ENCODE measurements around the gene RTN1.
A peak's percentile ranks its signal among the peaks of the same experiment; 100 is the strongest.

The RTN1 gene, protein sequence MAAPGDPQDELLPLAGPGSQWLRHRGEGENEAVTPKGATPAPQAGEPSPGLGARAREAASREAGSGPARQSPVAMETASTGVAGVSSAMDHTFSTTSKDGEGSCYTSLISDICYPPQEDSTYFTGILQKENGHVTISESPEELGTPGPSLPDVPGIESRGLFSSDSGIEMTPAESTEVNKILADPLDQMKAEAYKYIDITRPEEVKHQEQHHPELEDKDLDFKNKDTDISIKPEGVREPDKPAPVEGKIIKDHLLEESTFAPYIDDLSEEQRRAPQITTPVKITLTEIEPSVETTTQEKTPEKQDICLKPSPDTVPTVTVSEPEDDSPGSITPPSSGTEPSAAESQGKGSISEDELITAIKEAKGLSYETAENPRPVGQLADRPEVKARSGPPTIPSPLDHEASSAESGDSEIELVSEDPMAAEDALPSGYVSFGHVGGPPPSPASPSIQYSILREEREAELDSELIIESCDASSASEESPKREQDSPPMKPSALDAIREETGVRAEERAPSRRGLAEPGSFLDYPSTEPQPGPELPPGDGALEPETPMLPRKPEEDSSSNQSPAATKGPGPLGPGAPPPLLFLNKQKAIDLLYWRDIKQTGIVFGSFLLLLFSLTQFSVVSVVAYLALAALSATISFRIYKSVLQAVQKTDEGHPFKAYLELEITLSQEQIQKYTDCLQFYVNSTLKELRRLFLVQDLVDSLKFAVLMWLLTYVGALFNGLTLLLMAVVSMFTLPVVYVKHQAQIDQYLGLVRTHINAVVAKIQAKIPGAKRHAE

GRCh38 chr14:59870277-59871165 is at the start of gene RTN1:
Gene RTN1 (minus strand): TSS chr14:59870776. CDS start chr14:59870630, 146 bp downstream.
- peaks cover 17% of the 10 kb centered on the region for H3K27me3 ChIP-seq
- peak within 1 kb of the TSS; percentile 86 for H3K4me3 ChIP-seq
- H3K4me1 ChIP-seq, result peaks cover 13% of the 10 kb centered on the region
- H3K4me2 ChIP-seq, result peak within 1 kb of the TSS; percentile 98
- peak within 1 kb of the TSS; percentile 77 for H3K9ac ChIP-seq
- no peak for TF ChIP-seq Cebpa-rat (IDR thresholded peaks at IDR 0.05)
- no peaks in the 10 kb centered on the region for H3K9me3 ChIP-seq
- peak within 1 kb of the TSS; percentile 61 for H3K27ac ChIP-seq
- H4K20me1 ChIP-seq, result no peaks in the 10 kb centered on the region
- no peaks in the 10 kb centered on the region for H3K36me3 ChIP-seq

GRCh38 chr14:59920378-59920683 is 49.8 kb upstream of the RTN1 start:
- Histone ChIP-seq H3K36me3 (no peaks in the 10 kb centered on the region), H3K27me3 (peaks cover 7% of the 10 kb centered on the region; the same call in 1 of the 2 replicates), H3K27ac (no peak overlapping the region), H3K9me3 (no peaks in the 10 kb centered on the region), H3K4me2 (no peak overlapping the region), H3K9ac (no peak overlapping the region), H4K20me1 (no peaks in the 10 kb centered on the region), H3K4me3 (no peak overlapping the region), H3K4me1 (no peaks in the 10 kb centered on the region)
- no peak for TF ChIP-seq Cebpa-rat (IDR thresholded peaks at IDR 0.05)

- H3K36me3 ChIP-seq, result no peaks in the 10 kb centered on the region
- peak within 1 kb of the TSS; percentile 62 for H3K4me2 ChIP-seq
- H3K27me3 ChIP-seq, result peaks cover 7% of the 10 kb centered on the region; the same call in 1 of the 2 replicates
- no peak within 1 kb of the TSS for H3K27ac ChIP-seq
- no peak within 1 kb of the TSS for H3K9ac ChIP-seq
- H3K4me1 ChIP-seq, result no peaks in the 10 kb centered on the region
- no peaks in the 10 kb centered on the region for H4K20me1 ChIP-seq
- no peak for TF ChIP-seq Cebpa-rat (IDR thresholded peaks at IDR 0.05)
- peak within 1 kb of the TSS; percentile 61 for H3K4me3 ChIP-seq
- H3K9me3 ChIP-seq, result no peaks in the 10 kb centered on the region
Measured at GRCh38 chr14:59919570-59920377, 49.2 kb upstream of the RTN1 start, which contains the start of gene LRRC9. Gene LRRC9 (plus strand): TSS chr14:59920144.

DNA sequence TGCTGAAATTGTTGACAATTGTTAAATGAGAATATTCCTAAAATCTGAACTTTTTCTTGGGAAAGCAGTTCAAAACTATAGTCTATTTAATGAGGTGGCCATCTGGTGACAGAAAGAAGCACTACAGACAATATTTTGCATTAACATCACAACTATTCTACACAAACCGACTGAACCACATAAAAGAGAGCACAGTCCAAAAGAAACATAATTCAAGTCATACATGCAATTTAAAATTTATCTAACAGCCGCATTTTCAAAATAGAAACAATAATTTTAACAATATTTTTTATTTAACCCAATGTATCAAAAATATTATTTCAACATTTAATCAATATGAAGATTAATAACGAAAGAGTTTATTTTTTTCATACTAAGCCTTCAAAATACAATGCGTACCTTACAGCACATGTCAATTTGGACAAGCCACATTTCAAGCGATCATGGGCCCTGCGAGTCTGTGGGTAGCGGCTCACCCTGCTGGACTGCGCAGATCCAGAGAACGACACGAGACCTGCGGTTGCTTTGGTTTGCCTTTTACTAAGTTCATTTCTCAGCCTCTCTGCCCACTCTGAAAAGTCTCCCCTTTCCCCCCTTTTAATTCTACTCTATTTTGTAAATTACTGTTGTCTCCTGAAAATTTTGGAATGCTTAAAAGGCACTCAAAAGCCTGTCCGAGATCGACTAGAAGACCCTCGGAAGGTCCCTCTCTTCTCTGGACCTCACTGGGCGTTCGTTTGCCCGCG is 48.4 kb upstream of the RTN1 start:
- Histone ChIP-seq H3K27me3 (peaks cover 7% of the 10 kb centered on the region; the same call in 1 of the 2 replicates), H3K4me3 (peak overlapping the region; percentile 61), H3K9ac (no peak overlapping the region), H3K27ac (no peak overlapping the region), H3K4me2 (peak overlapping the region; percentile 62), H4K20me1 (no peaks in the 10 kb centered on the region), H3K4me1 (no peaks in the 10 kb centered on the region), H3K9me3 (no peaks in the 10 kb centered on the region), H3K36me3 (no peaks in the 10 kb centered on the region)
- no peak for TF ChIP-seq Cebpa-rat (IDR thresholded peaks at IDR 0.05)

- Histone ChIP-seq H3K36me3 (no peaks in the 10 kb centered on the region), H3K9me3 (no peaks in the 10 kb centered on the region), H3K27me3 (no peaks in the 10 kb centered on the region), H3K4me3 (no peak overlapping the region), H3K4me1 (no peaks in the 10 kb centered on the region), H3K27ac (no peak overlapping the region), H4K20me1 (no peaks in the 10 kb centered on the region), H3K4me2 (no peak overlapping the region), H3K9ac (no peak overlapping the region)
- no peak for TF ChIP-seq Cebpa-rat (IDR thresholded peaks at IDR 0.05)
Measured at GRCh38 chr14:59913187-59913586, 42.6 kb upstream of the RTN1 start.

DNA sequence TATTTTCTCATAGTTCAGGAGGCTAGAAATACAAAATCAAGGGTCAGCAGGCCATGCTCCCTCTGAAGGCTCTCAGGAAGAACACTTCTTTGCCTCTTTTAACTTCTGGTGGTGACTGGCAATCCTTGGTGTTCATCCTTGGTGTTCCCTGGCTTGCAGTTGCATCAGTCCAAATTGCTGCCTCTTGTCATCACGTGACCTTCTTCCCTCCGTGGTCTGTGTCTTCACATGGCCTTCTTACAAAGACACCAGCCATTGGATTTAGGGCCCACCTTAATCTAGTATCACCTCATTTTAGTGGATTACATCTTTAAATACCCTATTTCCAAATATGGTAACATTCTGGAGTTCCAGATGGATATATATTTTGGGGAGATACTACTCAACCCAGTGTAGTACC is 41.9 kb upstream of the RTN1 start:
- H3K27ac ChIP-seq, result no peak overlapping the region
- H3K4me3 ChIP-seq, result no peak overlapping the region
- no peak overlapping the region for H3K9ac ChIP-seq
- H3K4me1 ChIP-seq, result no peaks in the 10 kb centered on the region
- H3K36me3 ChIP-seq, result no peaks in the 10 kb centered on the region
- no peaks in the 10 kb centered on the region for H3K9me3 ChIP-seq
- no peak overlapping the region for H3K4me2 ChIP-seq
- no peak for TF ChIP-seq Cebpa-rat (IDR thresholded peaks at IDR 0.05)
- H3K27me3 ChIP-seq, result no peaks in the 10 kb centered on the region
- H4K20me1 ChIP-seq, result no peaks in the 10 kb centered on the region

GRCh38 chr14:59905188-59905587 is 34.6 kb upstream of the RTN1 start:
- Histone ChIP-seq H3K36me3 (no peaks in the 10 kb centered on the region), H3K27me3 (no peaks in the 10 kb centered on the region), H3K9ac (no peak overlapping the region), H3K4me3 (no peak overlapping the region), H3K9me3 (peaks cover 2% of the 10 kb centered on the region; the same call in 1 of the 2 replicates), H3K4me2 (no peak overlapping the region), H3K4me1 (no peaks in the 10 kb centered on the region), H4K20me1 (no peaks in the 10 kb centered on the region), H3K27ac (no peak overlapping the region)
- no peak for TF ChIP-seq Cebpa-rat (IDR thresholded peaks at IDR 0.05)

DNA sequence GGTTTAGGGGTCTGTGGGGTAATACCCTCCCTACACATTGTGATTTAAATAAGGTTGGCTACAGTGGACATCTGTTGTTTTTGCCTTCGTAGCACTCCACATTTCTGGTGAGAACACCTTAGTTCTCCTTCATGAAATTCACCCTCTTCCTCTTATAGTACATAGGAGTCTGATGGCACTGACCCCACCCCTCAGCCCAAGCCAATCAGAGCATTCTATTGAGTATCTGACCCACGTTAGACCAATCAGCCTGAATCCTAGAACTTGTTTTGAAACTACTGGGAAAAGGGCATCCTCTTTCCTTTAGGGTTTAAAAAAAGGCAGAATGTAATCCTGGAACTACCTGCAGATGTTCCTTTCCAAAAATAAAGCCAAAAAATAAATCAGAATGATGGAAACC is 33.6 kb upstream of the RTN1 start:
- no peaks in the 10 kb centered on the region for H3K4me1 ChIP-seq
- H4K20me1 ChIP-seq, result no peaks in the 10 kb centered on the region
- H3K4me2 ChIP-seq, result no peak overlapping the region
- H3K4me3 ChIP-seq, result no peak overlapping the region
- H3K9ac ChIP-seq, result no peak overlapping the region
- no peaks in the 10 kb centered on the region for H3K27me3 ChIP-seq
- no peak for TF ChIP-seq Cebpa-rat (IDR thresholded peaks at IDR 0.05)
- H3K36me3 ChIP-seq, result no peaks in the 10 kb centered on the region
- H3K9me3 ChIP-seq, result peaks cover 2% of the 10 kb centered on the region; the same call in 1 of the 2 replicates
- no peak overlapping the region for H3K27ac ChIP-seq

Measured in BLaER1 (cell line).